MM.1S (cell line): ENCODE measurements around the gene PSEN2.

Source experiments
- DNase-seq: peaks from one replicate; pipeline ENCODE4 v3.0.0-alpha.2; 2015
- H2AFZ ChIP-seq: fragments of 300-600 bp; sonication (generic); 2 replicates; pipeline ENCODE4 v1.6.0; 2016; ENCODE audit warnings: antibody characterized with exemption, low read length
- H3F3A ChIP-seq: fragments of 300-600 bp; sonication (generic); 2 replicates; pipeline ENCODE4 v1.6.1; 2016; ENCODE audit warnings: mild to moderate bottlenecking, antibody characterized with exemption, low read length, moderate library complexity, mixed read lengths; ENCODE audit not compliant: insufficient read depth
- H3K27ac ChIP-seq: fragments of 300-600 bp; sonication (generic); 2 replicates; pipeline ENCODE4 v1.5.1; 2016; ENCODE audit warnings: mild to moderate bottlenecking, low read length
- H3K27me3 ChIP-seq: fragments of 300-600 bp; sonication (generic); replicated peaks from 2 replicates; pipeline ENCODE4 v1.6.0; 2016; ENCODE audit warnings: low read length; ENCODE audit not compliant: insufficient read depth
- H3K36me3 ChIP-seq: fragments of 300-600 bp; sonication (generic); replicated peaks from 2 replicates; pipeline ENCODE4 v1.6.1; 2016; ENCODE audit warnings: mild to moderate bottlenecking, low read length, mixed read lengths; ENCODE audit not compliant: insufficient read depth
- H3K4me1 ChIP-seq: fragments of 300-600 bp; sonication (generic); 2 replicates; pipeline ENCODE4 v1.6.1; 2016; ENCODE audit warnings: low read length, mixed read lengths
- H3K4me2 ChIP-seq: fragments of 300-600 bp; sonication (generic); 2 replicates; pipeline ENCODE4 v1.6.0; 2016; ENCODE audit warnings: low read depth, low read length
- H3K4me3 ChIP-seq: fragments of 300-600 bp; sonication (generic); 2 replicates; pipeline ENCODE4 v1.5.1; 2016; ENCODE audit warnings: low read length, mixed read lengths
- H3K79me2 ChIP-seq: fragments of 300-600 bp; sonication (generic); 2 replicates; pipeline ENCODE4 v1.6.1; 2016; ENCODE audit warnings: mixed run types, low read length, mixed read lengths
- H3K9ac ChIP-seq: fragments of 300-600 bp; sonication (generic); 2 replicates; pipeline ENCODE4 v1.6.1; 2016; ENCODE audit warnings: low read length, mixed read lengths
- H3K9me2 ChIP-seq: fragments of 300-600 bp; sonication (generic); replicated peaks from 2 replicates; pipeline ENCODE4 v1.6.1; 2016; ENCODE audit warnings: mild to moderate bottlenecking, low read length, mixed read lengths; ENCODE audit not compliant: insufficient read depth
- H3K9me3 ChIP-seq: fragments of 300-600 bp; sonication (generic); replicated peaks from 2 replicates; pipeline ENCODE4 v1.6.1; 2016; ENCODE audit warnings: mild to moderate bottlenecking, low read length, mixed read lengths; ENCODE audit not compliant: insufficient read depth
- H4K20me1 ChIP-seq: fragments of 300-600 bp; sonication (generic); 2 replicates; pipeline ENCODE4 v1.6.1; 2016; ENCODE audit warnings: mild to moderate bottlenecking, low read length, moderate library complexity, mixed read lengths; ENCODE audit not compliant: insufficient read depth
- CTCF ChIP-seq: fragments of 300-600 bp; sonication (generic); IDR thresholded peaks from 2 replicates; pipeline ENCODE4 v1.5.1; 2016; ENCODE audit warnings: antibody characterized with exemption, low read length, mixed read lengths
- EZH2 ChIP-seq: fragments of 300-600 bp; sonication (generic); optimal IDR thresholded peaks from 2 replicates; pipeline ENCODE3; 2017; ENCODE audit warnings: low read depth, mild to moderate bottlenecking, antibody characterized with exemption, low read length, mixed read lengths
- EZH2phosphoT487 ChIP-seq: fragments of 300-600 bp; sonication (generic); IDR thresholded peaks from 2 replicates; pipeline ENCODE4 v1.6.1; 2018; ENCODE audit warnings: antibody characterized with exemption, low read length

PSEN2 gene

DNA sequence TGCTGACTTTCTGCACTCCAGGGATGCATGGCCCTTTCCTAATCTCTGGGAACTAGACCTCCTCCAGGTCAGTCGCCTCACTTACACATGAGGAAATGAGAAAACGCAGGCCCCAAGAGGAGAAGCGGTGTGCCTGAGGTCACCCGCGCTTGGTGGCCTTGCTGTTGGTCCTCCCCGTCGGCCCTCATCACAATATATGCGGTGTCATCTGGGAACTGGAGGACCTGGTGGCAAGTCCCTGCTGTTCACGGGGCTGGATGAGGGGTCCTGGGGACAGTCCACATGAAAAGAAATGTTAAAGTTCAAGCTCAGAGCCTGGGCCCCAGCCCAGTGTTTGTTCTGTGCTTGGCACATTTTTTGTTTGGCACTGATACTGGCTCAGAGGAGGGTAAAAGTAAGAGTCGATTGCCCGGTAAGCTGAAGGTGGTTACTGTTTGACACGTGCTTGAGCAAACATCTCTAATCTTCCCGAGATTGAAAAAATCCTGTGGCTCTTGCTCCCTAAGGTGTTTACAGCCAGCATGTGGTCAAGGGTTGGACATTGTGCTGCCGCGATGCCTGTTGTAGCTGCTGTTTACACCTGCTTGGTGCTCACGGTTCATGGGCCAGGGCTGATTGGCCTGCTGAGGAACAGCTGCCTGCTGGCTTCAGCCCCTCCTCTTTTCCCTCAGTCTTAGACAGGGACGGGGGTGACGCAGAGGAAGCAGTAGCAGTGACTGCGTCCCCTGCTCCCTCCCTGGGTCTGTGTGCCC lies 74.9 kb downstream of the PSEN2 start:
- Histone ChIP-seq H4K20me1 (0 out of 2 replicates have a peak, but pooled peaks cover 3% of the 10 kb centered on the region), H3K27me3 (no peaks in the 10 kb centered on the region), H3K27ac (no peak overlapping the region), H3K9me2 (no peaks in the 10 kb centered on the region), H3K36me3 (no peaks in the 10 kb centered on the region), H3K4me3 (no peak overlapping the region), H3K9ac (no peak overlapping the region), H3F3A (no peaks in the 10 kb centered on the region), H3K9me3 (no peaks in the 10 kb centered on the region), H2AFZ (no peak overlapping the region), H3K4me1 (peaks cover 10% of the 10 kb centered on the region; the same call in 1 of the 2 replicates), H3K79me2 (peaks cover 100% of the 10 kb centered on the region), H3K4me2 (no peak overlapping the region)
- TF ChIP-seq CTCF (no peak), EZH2phosphoT487 (no peak), EZH2 (no peak)
- no peak for DNase-seq
